Mucosa of descending colon (tissue), 3 donors: ENCODE data around the gene FER. TPM values are rescaled to one million over a fixed set of nuclear protein-coding genes. Genes with fewer than 3 reads are reported as not detected.

ENCODE experiments used
- ATAC-seq: fragments of 200-7000 bp; cut with Tn5 transposase; one replicate; pipeline ENCODE4 v1.9.1; 2020; ENCODE audit warnings: mild to moderate bottlenecking, moderate library complexity
- DNase-seq, 3 donors: peaks; one replicate each; pipeline ENCODE4 v3.0.0-alpha.2; 2020
- H3K36me3 ChIP-seq: fragments of 200-600 bp; one replicate; pipeline ENCODE4 v1.8.0; 2021; ENCODE audit warnings: low read depth, mild to moderate bottlenecking
- H3K4me1 ChIP-seq: fragments of 200-600 bp; one replicate; pipeline ENCODE4 v1.8.0; 2021; ENCODE audit warnings: low read depth, mild to moderate bottlenecking
- H3K4me3 ChIP-seq: fragments of 200-600 bp; one replicate; pipeline ENCODE4 v1.8.0; 2021; ENCODE audit warnings: mild to moderate bottlenecking
- H3K9me3 ChIP-seq: fragments of 200-600 bp; one replicate; pipeline ENCODE4 v1.8.0; 2021; ENCODE audit warnings: mild to moderate bottlenecking
- CTCF ChIP-seq: fragments of 200-600 bp; IDR thresholded peaks from one replicate; pipeline ENCODE4 v1.8.0; 2022; ENCODE audit warnings: antibody characterized with exemption, mild to moderate bottlenecking
- intact Hi-C, 2 donors: fragments of 100-400 bp; cut with DNase I in 1 of 2; cut with micrococcal nuclease in 1 of 2; formaldehyde crosslinking; loops; one replicate each; pipeline versions ENCODE4 v1.11.0 to v1.11.1; 2022; cut with DNase I, micrococcal nuclease
- total RNA-seq, 3 donors: library from RNA; stranded (reverse); fragmentation: NEBNext Ultra II Directional in 2 of 3; extraction: Animal tissue kit (Norgen Biotek cat#: 25700) in 2 of 3; gene quantifications; one replicate each; pipeline versions ENCODE4 v1.2.1 to v1.2.4, GENCODE V29; 2021 to 2023
- donor health status: DM: no; HTN: no; CAD: no; lungs with moderate emphysema.
- donor health status: DM: no; HTN: no; CAD: no.
- donor health status: DM: no; HTN: yes; CAD: no.

The FER gene
- total RNA-seq, 3 donors from 2014 or later = 12.8 to 44.0 (median 13.6) TPM

- Histone ChIP-seq H3K36me3 (no peaks in the 10 kb centered on the region), H3K4me3 (no peak overlapping the region), H3K4me1 (no peaks in the 10 kb centered on the region), H3K9me3 (no peaks in the 10 kb centered on the region)
- no peak for TF ChIP-seq CTCF
- ATAC-seq = no peak
- intact Hi-C loops = no loop called here
- no peak for DNase-seq
These were observed 354.5 kb downstream of the FER start for GRCh38 chr5:109102096-109102690.

- Histone ChIP-seq H3K36me3 (no peaks in the 10 kb centered on the region), H3K9me3 (no peaks in the 10 kb centered on the region), H3K4me3 (no peak overlapping the region), H3K4me1 (no peaks in the 10 kb centered on the region)
- no peak for DNase-seq
- TF ChIP-seq CTCF = no peak
- ATAC-seq = no peak
- intact Hi-C loops = no loop called here
These were observed 358.1 kb downstream of the FER start for GRCh38 chr5:109105631-109106267.

GRCh38 chr5:109111680-109112079 lies 364.0 kb downstream of the FER start:
- DNase-seq = no peak
- Histone ChIP-seq H3K4me1 (no peaks in the 10 kb centered on the region), H3K4me3 (no peak overlapping the region), H3K36me3 (no peaks in the 10 kb centered on the region), H3K9me3 (no peaks in the 10 kb centered on the region)
- ATAC-seq = no peak
- intact Hi-C loops = no loop called here
- TF ChIP-seq CTCF = no peak

GRCh38 chr5:109113608-109114007 lies 365.9 kb downstream of the FER start:
- TF ChIP-seq CTCF = no peak
- Histone ChIP-seq H3K9me3 (no peaks in the 10 kb centered on the region), H3K36me3 (no peaks in the 10 kb centered on the region), H3K4me1 (no peaks in the 10 kb centered on the region), H3K4me3 (no peak overlapping the region)
- ATAC-seq (no peak), DNase-seq (no peak)
- intact Hi-C loops = no loop called here

GRCh38 chr5:109121225-109121624 lies 373.5 kb downstream of the FER start:
- no peak for DNase-seq
- ATAC-seq = no peak
- H3K36me3 ChIP-seq = no peaks in the 10 kb centered on the region
- intact Hi-C loops = no loop called here
- TF ChIP-seq CTCF = no peak
- H3K4me1 ChIP-seq = no peaks in the 10 kb centered on the region
- H3K4me3 ChIP-seq = no peak overlapping the region
- peaks cover 11% of the 10 kb centered on the region for H3K9me3 ChIP-seq
